Epithelial cell of proximal tubule (primary cell): ENCODE measurements around the gene RSPH3. TPM values are rescaled to one million over a fixed set of nuclear protein-coding genes. Genes with fewer than 3 reads are reported as not detected.

ENCODE experiments used
- DNase-seq: peaks from one replicate; pipeline ENCODE4 v3.0.0-alpha.2; 2011; ENCODE audit warnings: low read depth
- H3K4me3 ChIP-seq: 2 replicates; pipeline ENCODE4 v1.5.1; 2011; ENCODE audit warnings: low read depth, mild to moderate bottlenecking, low read length
- CTCF ChIP-seq: conservative IDR thresholded peaks from 2 replicates; pipeline ENCODE4 v1.5.1; 2012; ENCODE audit warnings: low read depth, mild to moderate bottlenecking, low read length
- total RNA-seq: library from RNA; depleted of rRNA; stranded (reverse); fragments of >200 nt; gene quantifications from 2 replicates; pipeline ENCODE4 v1.2.3, GENCODE V29; 2015

The RSPH3 gene
- total RNA-seq, 1 donor from 2014 or later: 5.2 TPM

- no peak for DNase-seq
- TF ChIP-seq CTCF: no peak
- H3K4me3 ChIP-seq: no peak overlapping the region
Observed at GRCh38 chr6:158941246-158941645, 58.8 kb downstream of the RSPH3 start.

GRCh38 chr6:158939255-158940159 is 60.5 kb downstream of the RSPH3 start:
- H3K4me3 ChIP-seq: peak overlapping the region; percentile 33
- DNase-seq: no peak

GRCh38 chr6:158938811-158939254 is 61.2 kb downstream of the RSPH3 start:
- no peak for TF ChIP-seq CTCF
- H3K4me3 ChIP-seq: peak overlapping the region; percentile 33
- DNase-seq: no peak

More at GRCh38 chr6:158939255-158940159, 60.5 kb downstream of the RSPH3 start:
- TF ChIP-seq CTCF: no peak

GRCh38 chr6:158938220-158938619 is 61.8 kb downstream of the RSPH3 start:
- H3K4me3 ChIP-seq: no peak overlapping the region
- no peak for DNase-seq
- no peak for TF ChIP-seq CTCF

- no peak overlapping the region for H3K4me3 ChIP-seq
- TF ChIP-seq CTCF: no peak
- DNase-seq: no peak
Observed at GRCh38 chr6:158934157-158934556, 65.8 kb downstream of the RSPH3 start.

GRCh38 chr6:158933079-158933595 is 66.9 kb downstream of the RSPH3 start:
- no peak overlapping the region for H3K4me3 ChIP-seq
- TF ChIP-seq CTCF: no peak
- DNase-seq: no peak
